ENCODE data around the gene SLC6A6.

DNA sequence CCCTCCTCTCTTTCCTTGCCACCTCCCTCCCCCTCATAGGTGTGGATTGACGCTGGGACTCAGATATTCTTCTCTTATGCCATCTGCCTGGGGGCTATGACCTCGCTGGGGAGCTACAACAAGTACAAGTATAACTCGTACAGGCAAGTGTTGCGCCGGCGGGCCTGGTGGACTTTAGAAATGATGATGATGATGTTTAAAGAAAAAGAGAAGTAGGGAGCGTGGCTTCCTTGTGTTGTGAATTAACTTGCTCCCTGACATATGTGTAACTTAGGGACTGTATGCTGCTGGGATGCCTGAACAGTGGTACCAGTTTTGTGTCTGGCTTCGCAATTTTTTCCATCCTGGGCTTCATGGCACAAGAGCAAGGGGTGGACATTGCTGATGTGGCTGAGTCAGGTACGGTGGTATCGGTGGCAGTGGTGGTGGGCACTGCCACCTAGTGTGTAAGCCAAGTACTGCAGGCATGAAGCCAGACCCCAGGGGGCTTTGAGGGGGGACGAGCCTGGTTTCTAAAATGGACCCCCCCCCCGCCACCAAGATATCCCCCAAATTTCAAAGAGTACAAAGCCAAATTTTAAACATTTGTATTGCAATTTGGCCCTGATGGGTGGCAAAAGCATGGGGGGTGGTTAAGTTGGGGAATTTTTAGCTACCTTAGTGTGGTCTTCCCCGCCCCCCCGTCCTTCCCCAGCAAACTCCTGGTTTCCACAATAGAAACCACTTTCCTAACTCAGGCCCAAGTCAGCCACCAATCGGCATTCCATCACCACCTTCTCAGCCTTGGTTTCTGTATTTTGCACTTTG is 65.6 kb downstream of the SLC6A6 start:
- TF ChIP-seq GATA2 (IDR thresholded peaks at IDR 0.05; ENCODE audit: low read depth, low read length), result no peak
- TF ChIP-seq GATA3 (IDR thresholded peaks at IDR 0.05; ENCODE audit: low read depth, low read length), result no peak

Data from SH-SY5Y (cell line).